GM12878 (cell line): ENCODE data around the gene LIPT1. TPM values are rescaled to one million over a fixed set of nuclear protein-coding genes. Genes with fewer than 3 reads are reported as not detected.
A peak's percentile ranks its signal among the peaks of the same experiment; 100 is the strongest.

Experiments used
- ATAC-seq: fragments of 200-7000 bp; cut with Tn5 transposase; 3 replicates; pipeline ENCODE4 v1.9.1; 2020; ENCODE audit warnings: mild to moderate bottlenecking, moderate library complexity
- BruUV-seq: library from RNA; stranded (reverse); fragments of 400-500 nt; replicated peaks from 2 replicates; lab custom pipeline; 2021; lab: Mats Ljungman, UMichigan
- CTCF ChIA-PET: fragments of 300-600 bp; sonication (Branson Sonifier 250); formaldehyde crosslinking; extraction: SDS; loops from one replicate; lab custom pipeline; 2021; ENCODE audit warnings: inconsistent platforms; lab: Yijun Ruan, JAX
- POLR2A ChIA-PET: fragments of 350-600 bp; formaldehyde crosslinking; extraction: SDS; loops from one replicate; lab custom pipeline; 2021; ENCODE audit warnings: inconsistent platforms; lab: Charles Lee
- RAD21 ChIA-PET: fragments of 300-600 bp; sonication (Branson Sonifier 250); formaldehyde crosslinking; loops from one replicate; lab custom pipeline; 2023; ENCODE audit warnings: antibody characterized with exemption; ENCODE audit not compliant: unreplicated experiment; lab: Charles Lee
- SMC1A ChIA-PET: fragments of 300-600 bp; sonication (Branson Sonifier 250); formaldehyde crosslinking; loops from one replicate; lab custom pipeline; 2023; ENCODE audit not compliant: unreplicated experiment, uncharacterized antibody; lab: Charles Lee
- DNase-seq: peaks from one replicate; pipeline ENCODE4 v3.0.0-alpha.2; 2011; ENCODE audit warnings: low read depth, low spot score
- FAIRE-seq: peaks from 3 replicates; lab custom pipeline; 2011; peaks lifted over from hg19 to GRCh38; lab: Jason Lieb, UNC
- H2AFZ ChIP-seq: 2 replicates; pipeline ENCODE4 v1.6.0; 2011; ENCODE audit warnings: low read depth, low read length, control low read depth; ENCODE audit not compliant: control insufficient read depth
- H3K27ac ChIP-seq: 2 replicates; pipeline ENCODE4 v1.5.1; 2011; ENCODE audit warnings: control low read depth; ENCODE audit not compliant: control insufficient read depth, insufficient read depth
- H3K27me3 ChIP-seq, 2 experiments: replicated peaks in 1 of 2; 2 replicates each; pipeline versions ENCODE4 v1.6.0 to v1.6.1; 2011; ENCODE audit warnings: low read length in 1 of 2; ENCODE audit not compliant: control insufficient read depth in 2 of 2, insufficient read depth in 2 of 2
- H3K36me3 ChIP-seq, 2 experiments: 2 replicates each; pipeline ENCODE4 v1.5.1; 2011; ENCODE audit warnings: low read length in 1 of 2; ENCODE audit not compliant: control insufficient read depth in 2 of 2, insufficient read depth in 2 of 2
- H3K4me1 ChIP-seq: 2 replicates; pipeline ENCODE4 v1.6.1; 2011; ENCODE audit warnings: mild to moderate bottlenecking, low read length, moderate library complexity, mixed read lengths; ENCODE audit not compliant: control insufficient read depth, insufficient read depth
- H3K4me2 ChIP-seq: 2 replicates; pipeline ENCODE4 v1.6.0; 2011; ENCODE audit warnings: control low read depth; ENCODE audit not compliant: control insufficient read depth, insufficient read depth
- H3K4me3 ChIP-seq: fragments of 200-600 bp; sonication (generic); 2 replicates; pipeline ENCODE4 v1.5.1; 2016
- H3K79me2 ChIP-seq: 2 replicates; pipeline ENCODE4 v1.6.0; 2011; ENCODE audit warnings: low read length; ENCODE audit not compliant: control insufficient read depth, insufficient read depth
- H3K9ac ChIP-seq: 2 replicates; pipeline ENCODE4 v1.8.0; 2011; ENCODE audit warnings: low read length, control low read depth, mixed read lengths; ENCODE audit not compliant: control insufficient read depth, insufficient read depth
- H3K9me3 ChIP-seq: replicated peaks from 3 replicates; pipeline ENCODE4 v1.5.1; 2011; ENCODE audit warnings: mild to moderate bottlenecking, low read length; ENCODE audit not compliant: control insufficient read depth, insufficient read depth
- H4K20me1 ChIP-seq: 2 replicates; pipeline ENCODE4 v1.6.0; 2011; ENCODE audit not compliant: control insufficient read depth, insufficient read depth
- CEBPB ChIP-seq, 2 experiments: fragments of 150-350 bp in 1 of 2; IDR thresholded peaks; 2 replicates each; pipeline ENCODE4 v1.6.1; 2012 to 2014; ENCODE audit warnings: low read depth in 2 of 2, low read length in 2 of 2, borderline replicate concordance in 1 of 2, inconsistent platforms in 1 of 2
- JUND ChIP-seq: IDR thresholded peaks from 2 replicates; pipeline ENCODE4 v1.6.1; 2012; ENCODE audit warnings: low read depth, mild to moderate bottlenecking, low read length, improper control_type of control experiment, moderate library complexity
- NR2F1 ChIP-seq: fragments of 450-650 bp; conservative IDR thresholded peaks from 2 replicates; pipeline ENCODE4 v1.6.1; 2017; ENCODE audit warnings: mild to moderate bottlenecking
- RUNX3 ChIP-seq: IDR thresholded peaks from 2 replicates; pipeline ENCODE4 v1.6.1; 2012; ENCODE audit warnings: low read length, inconsistent platforms
- WRNIP1 ChIP-seq: IDR thresholded peaks from 2 replicates; pipeline ENCODE4 v1.6.1; 2011; ENCODE audit warnings: low read depth, low read length, improper control_type of control experiment, borderline replicate concordance
- ZBED1 ChIP-seq: IDR thresholded peaks from 2 replicates; pipeline ENCODE4 v1.6.1; 2016; ENCODE audit warnings: borderline replicate concordance
- WGBS: methylation state at CpG from one replicate; pipeline ENCODE4 v1.1.6; 2016; ENCODE audit warnings: low lambda C conversion rate; ENCODE audit not compliant: insufficient replicate concordance, insufficient coverage; ENCODE audit errors: missing lambda C conversion rate; 5-methylcytosine and 5-hydroxymethylcytosine counted together
- in situ Hi-C: fragments of 300-500 bp; cut with MboI; formaldehyde crosslinking; loops from 9 replicates; pipeline ENCODE4 v1.14.3; 2018; ENCODE audit warnings: mixed read lengths
- intact Hi-C: fragments of 100-400 bp; cut with micrococcal nuclease; formaldehyde crosslinking; loops from one replicate; pipeline ENCODE4 v1.14.2; 2022; ENCODE audit not compliant: unreplicated experiment
- polyA plus RNA-seq, 11 experiments: library from polyadenylated mRNA; depleted of rRNA in 4 of 11; unstranded in 6 of 11; stranded (reverse) in 5 of 11; fragments of >200 nt; fragmentation: Nextera tagmentation in 4 of 11; fragmentation: Illumina TruSeq in 1 of 11; extraction: Ambion mirVana in 4 of 11; extraction: Trizol in 1 of 11; gene quantifications; 1 replicate in 1 of 11; 2 replicates in 10 of 11; pipeline versions ENCODE4 v1.2.1 to v1.2.3, GENCODE V29; 2011 to 2016; ENCODE audit warnings: inconsistent platforms in 2 of 11, missing spikeins in 2 of 11, low read depth in 1 of 11
- total RNA-seq, 4 experiments: library from RNA; depleted of rRNA in 3 of 4; stranded (reverse); fragments of >200 nt in 3 of 4; fragmentation: Illumina TruSeq in 1 of 4; extraction: Trizol in 1 of 4; gene quantifications; 2 replicates each; pipeline versions ENCODE4 v1.2.1 to v1.2.3, GENCODE V29; 2013 to 2021
- TF ChIP-seq, protein P1 (sequence below): fragments of 450-650 bp; formaldehyde crosslinking; IDR thresholded peaks from 2 replicates; pipeline ENCODE4 v1.4.0; 2022; ENCODE audit warnings: mild to moderate bottlenecking, moderate library complexity
- TF ChIP-seq, protein P2 (sequence below): IDR thresholded peaks from 2 replicates; pipeline ENCODE4 v1.6.1; 2011; ENCODE audit warnings: borderline replicate concordance, low read depth, mild to moderate bottlenecking, moderate library complexity, mixed read lengths, low read length; ENCODE audit not compliant: insufficient read depth; ENCODE audit errors: extremely low read length

LIPT1 gene
- total and polyA plus RNA-seq, 10 of the 15 experiments (the other 5 are each of a cell fraction or from before 2014, with no cell fraction given), result 8.0 to 15.5 (median 10.9) TPM

GRCh38 chr2:99106913-99107312 lies 47.9 kb upstream of the LIPT1 start:
- Histone ChIP-seq H3K27ac (no peak overlapping the region), H4K20me1 (no peaks in the 10 kb centered on the region), H3K27me3 (no peaks in the 10 kb centered on the region), H3K9me3 (no peaks in the 10 kb centered on the region), H3K4me2 (no peak overlapping the region), H2AFZ (no peak overlapping the region), H3K4me1 (no peaks in the 10 kb centered on the region), H3K79me2 (no peaks in the 10 kb centered on the region), H3K9ac (no peak overlapping the region), H3K4me3 (no peak overlapping the region), H3K36me3 (no peaks in the 10 kb centered on the region)
- BruUV-seq, result no TSS peak
- ChIA-PET RAD21 (no interaction called here), POLR2A (no interaction called here), SMC1A (no interaction called here), CTCF (interaction anchor here (1.4 kb wide), 1 partner anchor 25 kb away, joined by 3 read pairs; no protein-coding TSS in a partner anchor)
- TF ChIP-seq NR2F1, result no peak
- TF ChIP-seq, protein P1, sequence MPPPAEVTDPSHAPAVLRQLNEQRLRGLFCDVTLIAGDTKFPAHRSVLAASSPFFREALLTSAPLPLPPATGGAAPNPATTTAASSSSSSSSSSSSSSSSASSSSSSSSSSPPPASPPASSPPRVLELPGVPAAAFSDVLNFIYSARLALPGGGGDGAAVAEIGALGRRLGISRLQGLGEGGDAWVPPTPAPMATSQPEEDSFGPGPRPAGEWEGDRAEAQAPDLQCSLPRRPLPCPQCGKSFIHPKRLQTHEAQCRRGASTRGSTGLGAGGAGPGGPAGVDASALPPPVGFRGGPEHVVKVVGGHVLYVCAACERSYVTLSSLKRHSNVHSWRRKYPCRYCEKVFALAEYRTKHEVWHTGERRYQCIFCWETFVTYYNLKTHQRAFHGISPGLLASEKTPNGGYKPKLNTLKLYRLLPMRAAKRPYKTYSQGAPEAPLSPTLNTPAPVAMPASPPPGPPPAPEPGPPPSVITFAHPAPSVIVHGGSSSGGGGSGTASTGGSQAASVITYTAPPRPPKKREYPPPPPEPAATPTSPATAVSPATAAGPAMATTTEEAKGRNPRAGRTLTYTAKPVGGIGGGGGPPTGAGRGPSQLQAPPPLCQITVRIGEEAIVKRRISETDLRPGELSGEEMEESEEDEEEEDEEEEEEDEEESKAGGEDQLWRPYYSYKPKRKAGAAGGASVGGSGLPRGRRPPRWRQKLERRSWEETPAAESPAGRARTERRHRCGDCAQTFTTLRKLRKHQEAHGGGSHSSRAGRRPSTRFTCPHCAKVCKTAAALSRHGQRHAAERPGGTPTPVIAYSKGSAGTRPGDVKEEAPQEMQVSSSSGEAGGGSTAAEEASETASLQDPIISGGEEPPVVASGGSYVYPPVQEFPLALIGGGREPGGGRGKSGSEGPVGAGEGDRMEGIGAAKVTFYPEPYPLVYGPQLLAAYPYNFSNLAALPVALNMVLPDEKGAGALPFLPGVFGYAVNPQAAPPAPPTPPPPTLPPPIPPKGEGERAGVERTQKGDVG, result no peak
- TF ChIP-seq WRNIP1, result no peak
- TF ChIP-seq, protein P2, sequence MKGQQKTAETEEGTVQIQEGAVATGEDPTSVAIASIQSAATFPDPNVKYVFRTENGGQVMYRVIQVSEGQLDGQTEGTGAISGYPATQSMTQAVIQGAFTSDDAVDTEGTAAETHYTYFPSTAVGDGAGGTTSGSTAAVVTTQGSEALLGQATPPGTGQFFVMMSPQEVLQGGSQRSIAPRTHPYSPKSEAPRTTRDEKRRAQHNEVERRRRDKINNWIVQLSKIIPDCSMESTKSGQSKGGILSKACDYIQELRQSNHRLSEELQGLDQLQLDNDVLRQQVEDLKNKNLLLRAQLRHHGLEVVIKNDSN, result no peak
- TF ChIP-seq ZBED1, result no peak
- no peak for TF ChIP-seq JUND
- no peak for TF ChIP-seq CEBPB (IDR thresholded peaks at IDR 0.05; ENCODE audit: borderline replicate concordance in 1 of 2, low read depth in 2 of 2, low read length in 2 of 2)
- TF ChIP-seq RUNX3, result no peak
- FAIRE-seq, result peak; percentile 52
- intact Hi-C loops, result no loop called here
- 75% methylated on average over 2 of the region's 2 CpGs for WGBS
- no peak for DNase-seq
- ATAC-seq, result no peak
- in situ Hi-C loops, result no loop called here
